ENCODE measurements around the gene PAWR. TPM values are rescaled to one million over a fixed set of nuclear protein-coding genes. Genes with fewer than 3 reads are reported as not detected.
"Not testable (repeated sequence)": the region's sequence is repeated elsewhere in the genome, so short reads cannot be mapped to it uniquely, and the experiment has no call there.

The PAWR gene
- total and polyA plus RNA-seq, 8 donors, result 10.1 to 662 (median 81.9) TPM

DNA sequence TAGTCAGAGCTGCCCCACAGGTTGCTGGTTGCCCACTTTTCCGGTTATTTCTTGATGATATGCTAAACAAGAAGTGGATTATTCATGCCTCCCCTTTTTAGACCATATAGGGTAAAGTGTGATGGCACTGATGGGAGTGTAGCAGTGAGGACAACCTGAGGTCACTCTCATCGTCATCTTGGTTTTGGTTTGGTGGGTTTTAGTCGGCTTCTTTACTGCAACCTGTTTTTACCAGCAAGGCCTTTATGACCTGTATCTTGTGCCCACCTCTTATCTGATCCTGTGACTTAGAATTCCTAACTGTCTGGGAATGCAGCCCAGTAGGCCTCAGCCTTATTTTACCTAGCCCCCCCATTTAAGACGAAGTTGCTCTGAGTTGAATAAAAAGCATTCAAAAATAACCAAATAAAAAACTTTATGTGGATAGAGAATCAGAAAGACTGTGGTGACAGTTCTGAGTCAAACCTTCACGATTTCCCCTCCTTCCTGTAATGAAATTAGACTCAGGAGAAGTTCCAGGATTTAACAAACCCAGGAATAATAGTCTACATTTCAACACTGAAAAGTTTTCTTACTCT is 144.2 kb downstream of the PAWR start:
- Histone ChIP-seq H3K9me3 (no peaks in the 10 kb centered on the region), H3K4me1 (peaks cover 20 to 40% (median 23%) of the 10 kb centered on the region in 4 donors), H3K4me3 (no peak overlapping the region), H3K36me3 (no peaks in the 10 kb centered on the region), H3K27me3 (no peaks in the 10 kb centered on the region), H3K27ac (peak overlapping the region in 2 of 5 donors; percentile 64 to 74)
- DNase-seq, result no peak
- intact Hi-C loops (cut with DNase I; ENCODE audit: low total_unique reads), result no loop called here
- 83 to 88% (median 86%) methylated on average over 5 of the region's 5 CpGs for whole genome bisulfite sequencing, 5 donors
- TF ChIP-seq EP300 (IDR thresholded peaks at IDR 0.05), result no peak
- no peak for TF ChIP-seq POLR2A (IDR thresholded peaks at IDR 0.05)
- TF ChIP-seq, protein P1, sequence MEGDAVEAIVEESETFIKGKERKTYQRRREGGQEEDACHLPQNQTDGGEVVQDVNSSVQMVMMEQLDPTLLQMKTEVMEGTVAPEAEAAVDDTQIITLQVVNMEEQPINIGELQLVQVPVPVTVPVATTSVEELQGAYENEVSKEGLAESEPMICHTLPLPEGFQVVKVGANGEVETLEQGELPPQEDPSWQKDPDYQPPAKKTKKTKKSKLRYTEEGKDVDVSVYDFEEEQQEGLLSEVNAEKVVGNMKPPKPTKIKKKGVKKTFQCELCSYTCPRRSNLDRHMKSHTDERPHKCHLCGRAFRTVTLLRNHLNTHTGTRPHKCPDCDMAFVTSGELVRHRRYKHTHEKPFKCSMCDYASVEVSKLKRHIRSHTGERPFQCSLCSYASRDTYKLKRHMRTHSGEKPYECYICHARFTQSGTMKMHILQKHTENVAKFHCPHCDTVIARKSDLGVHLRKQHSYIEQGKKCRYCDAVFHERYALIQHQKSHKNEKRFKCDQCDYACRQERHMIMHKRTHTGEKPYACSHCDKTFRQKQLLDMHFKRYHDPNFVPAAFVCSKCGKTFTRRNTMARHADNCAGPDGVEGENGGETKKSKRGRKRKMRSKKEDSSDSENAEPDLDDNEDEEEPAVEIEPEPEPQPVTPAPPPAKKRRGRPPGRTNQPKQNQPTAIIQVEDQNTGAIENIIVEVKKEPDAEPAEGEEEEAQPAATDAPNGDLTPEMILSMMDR (IDR thresholded peaks at IDR 0.05), result no peak

DNA sequence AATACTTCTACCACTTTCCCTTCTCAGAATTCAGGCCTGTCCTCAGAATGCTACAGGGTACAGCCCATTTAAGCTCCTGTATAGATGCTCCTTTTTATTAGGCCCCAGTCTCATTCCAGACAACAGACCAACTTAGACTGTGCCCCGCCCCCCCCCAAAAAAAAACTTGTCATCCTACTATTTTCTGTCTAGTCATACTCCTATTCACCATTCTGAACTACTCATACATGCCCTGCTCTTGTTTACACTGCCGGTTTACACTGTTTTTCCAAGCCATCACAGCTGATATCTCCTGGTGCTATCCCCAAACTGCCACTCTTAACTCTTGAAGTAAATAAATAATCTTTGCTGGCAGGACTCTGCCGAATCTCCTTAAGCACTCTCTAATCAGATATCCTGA is 146.3 kb downstream of the PAWR start:
- H3K27ac ChIP-seq; H3K36me3 ChIP-seq; H3K9me3 ChIP-seq; DNase-seq; intact Hi-C loops (cut with DNase I; ENCODE audit: low total_unique reads); H3K27me3 ChIP-seq; H3K4me3 ChIP-seq: not testable (repeated sequence)
- 64 to 79% (median 73%) methylated on average over 3 of the region's 3 CpGs for WGBS, 5 donors
- peaks cover 20 to 30% (median 22%) of the 10 kb centered on the region in 4 donors for H3K4me1 ChIP-seq

DNA sequence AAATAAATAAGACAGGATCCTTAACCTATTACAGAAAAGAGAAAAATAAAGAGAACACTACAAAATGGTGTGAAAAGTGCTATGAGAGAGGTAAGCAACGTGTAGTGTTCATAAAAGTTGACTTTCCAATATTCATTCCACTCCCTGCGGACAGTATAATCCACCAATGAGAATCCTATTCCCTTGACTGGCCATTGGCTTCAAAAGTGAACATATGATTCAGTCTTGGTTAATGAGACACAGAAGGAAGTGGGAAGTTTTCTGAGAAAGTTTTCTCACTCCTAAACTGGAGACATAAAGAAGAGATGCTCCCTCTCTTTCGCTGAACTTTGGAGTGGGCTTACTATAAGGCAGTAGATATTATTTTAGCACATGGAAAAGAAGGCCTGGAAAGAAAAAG is 153.1 kb downstream of the PAWR start:
- Histone ChIP-seq H3K9me3 (no peaks in the 10 kb centered on the region), H3K27ac (no peak overlapping the region), H3K27me3 (no peaks in the 10 kb centered on the region), H3K36me3 (no peaks in the 10 kb centered on the region), H3K4me1 (no peaks in the 10 kb centered on the region), H3K4me3 (no peak overlapping the region)
- 90 to 97% (median 93%) methylated on average over 3 of the region's 3 CpGs for WGBS, 5 donors
- intact Hi-C loops (cut with DNase I; ENCODE audit: low total_unique reads), result no loop called here
- DNase-seq, result no peak
- TF ChIP-seq POLR2AphosphoS5 (IDR thresholded peaks at IDR 0.05), result no peak
- no peak for TF ChIP-seq POLR2A (IDR thresholded peaks at IDR 0.05)
- TF ChIP-seq, protein P1 (IDR thresholded peaks at IDR 0.05), result no peak
- no peak for TF ChIP-seq EP300 (IDR thresholded peaks at IDR 0.05)

DNA sequence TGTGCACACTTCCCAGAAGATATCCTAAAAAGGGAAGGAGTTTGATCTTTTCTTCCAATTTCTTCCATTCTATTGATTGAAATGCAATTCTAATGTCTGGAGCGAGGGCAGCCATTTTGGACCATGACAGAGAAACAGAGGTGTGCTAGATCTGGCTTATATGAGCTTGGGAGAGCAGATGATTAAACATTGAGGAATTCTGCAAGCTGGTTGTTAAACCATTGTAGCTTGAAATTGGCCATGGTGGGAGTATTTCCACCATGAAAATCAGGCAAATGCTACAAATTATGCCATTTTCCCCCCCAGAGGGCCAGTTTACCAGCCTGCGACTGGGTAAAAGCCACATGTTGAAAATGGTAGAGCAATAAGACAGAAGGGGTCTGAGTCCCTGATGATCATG is 155.0 kb downstream of the PAWR start:
- Histone ChIP-seq H3K27ac (no peak overlapping the region), H3K4me3 (no peak overlapping the region), H3K36me3 (no peaks in the 10 kb centered on the region), H3K9me3 (no peaks in the 10 kb centered on the region), H3K4me1 (no peaks in the 10 kb centered on the region), H3K27me3 (no peaks in the 10 kb centered on the region)
- 96 to 100% (median 100%) methylated on average over 2 of the region's 2 CpGs for WGBS, 5 donors
- no peak for DNase-seq
- intact Hi-C loops (cut with DNase I; ENCODE audit: low total_unique reads), result no loop called here
- TF ChIP-seq POLR2AphosphoS5 (IDR thresholded peaks at IDR 0.05) (no peak), POLR2A (IDR thresholded peaks at IDR 0.05) (no peak), EP300 (IDR thresholded peaks at IDR 0.05) (no peak)
- TF ChIP-seq, protein P1 (IDR thresholded peaks at IDR 0.05), result no peak

Other genes with a start within 250 kb of the PAWR start
- 100 to 1,000 TPM in 3 of 5 donors, 10 to 100 TPM in 2; 85.3 to 425 (median 188) TPM for gene PPP1R12A, start 244.1 kb upstream of the PAWR start, total RNA-seq
- gene PPP1R12A, start 244.1 kb upstream of the PAWR start, polyA plus RNA-seq, result 100 to 1,000 TPM in 1 of 3 donors, 10 to 100 TPM in 1, 1 to 10 TPM in 1; 7.5 to 125 (median 28.4) TPM